G401 (cell line): ENCODE results near the gene KIF26B. TPM values are rescaled to one million over a fixed set of nuclear protein-coding genes. Genes with fewer than 3 reads are reported as not detected.

Experiments used
- DNase-seq: peaks from one replicate; pipeline ENCODE4 v3.0.0-alpha.2; 2015; ENCODE audit warnings: low spot score
- in situ Hi-C: cut with HindIII; loops from 2 replicates; pipeline ENCODE4 v1.10.0; 2016; ENCODE audit warnings: low sequenced_read_pairs, mixed read lengths
- total RNA-seq: library from RNA; depleted of rRNA; stranded (reverse); fragments of >200 nt; shearing (Covaris generic); gene quantifications from 2 replicates; pipeline ENCODE4 v1.2.3, GENCODE V29; 2014

KIF26B gene
- total RNA-seq, 1 experiment from 2014 or later: 9.8 TPM

DNA sequence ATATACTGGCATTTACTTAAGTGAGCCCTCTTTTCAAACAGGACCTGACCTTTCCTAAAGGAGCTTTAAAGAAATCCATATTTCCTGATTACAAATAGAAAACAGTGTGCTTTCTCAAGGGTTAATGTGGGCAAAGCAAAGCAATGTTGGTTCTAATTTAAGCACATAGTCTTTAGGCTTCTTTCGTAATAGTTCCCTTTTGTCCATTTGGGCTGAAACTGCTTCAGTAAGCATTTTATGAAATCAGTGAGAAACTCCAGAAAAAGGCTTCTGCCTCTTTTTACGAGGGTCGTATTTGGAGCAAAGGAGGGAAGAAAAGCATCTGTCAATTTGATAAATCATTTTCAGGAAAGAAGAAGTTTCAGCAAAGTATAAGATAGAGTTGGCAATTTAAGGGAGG, 331.2 kb downstream of the KIF26B start:
- in situ Hi-C loops: no loop called here
- no peak for DNase-seq

DNA sequence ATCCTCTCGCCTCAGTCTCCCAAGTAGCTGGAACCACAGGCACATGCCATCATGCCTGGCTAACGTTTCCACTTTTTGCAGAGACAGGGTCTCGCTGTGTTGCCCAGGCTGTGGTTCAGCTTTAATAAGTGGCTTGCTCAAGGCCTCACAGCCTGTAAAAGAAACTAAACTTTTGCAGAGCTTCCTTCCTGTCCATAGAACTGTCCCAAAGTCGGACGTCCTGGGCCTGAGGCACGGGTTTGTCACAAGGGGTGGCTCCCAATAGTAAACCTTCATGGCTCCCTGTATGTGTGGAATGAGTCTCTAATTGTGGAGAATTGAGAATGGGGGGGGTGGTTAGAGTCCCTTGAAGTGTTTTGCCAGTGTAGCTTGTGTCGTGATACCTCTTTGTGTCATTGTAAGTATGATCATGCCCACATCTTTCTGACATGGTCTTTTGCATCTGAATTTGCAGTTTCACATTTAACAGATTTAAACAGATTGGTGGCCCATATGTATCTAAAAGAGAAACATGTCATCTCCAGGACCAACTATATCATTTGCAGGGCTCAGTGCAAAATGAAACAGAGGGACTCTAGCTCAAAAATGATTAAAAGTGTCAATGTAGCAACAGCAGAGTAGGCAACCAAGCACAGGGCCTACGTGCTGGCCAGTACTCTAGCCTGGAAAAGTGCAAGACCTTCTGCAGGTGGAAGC, 332.1 kb downstream of the KIF26B start:
- no peak for DNase-seq
- in situ Hi-C loops: no loop called here

DNA sequence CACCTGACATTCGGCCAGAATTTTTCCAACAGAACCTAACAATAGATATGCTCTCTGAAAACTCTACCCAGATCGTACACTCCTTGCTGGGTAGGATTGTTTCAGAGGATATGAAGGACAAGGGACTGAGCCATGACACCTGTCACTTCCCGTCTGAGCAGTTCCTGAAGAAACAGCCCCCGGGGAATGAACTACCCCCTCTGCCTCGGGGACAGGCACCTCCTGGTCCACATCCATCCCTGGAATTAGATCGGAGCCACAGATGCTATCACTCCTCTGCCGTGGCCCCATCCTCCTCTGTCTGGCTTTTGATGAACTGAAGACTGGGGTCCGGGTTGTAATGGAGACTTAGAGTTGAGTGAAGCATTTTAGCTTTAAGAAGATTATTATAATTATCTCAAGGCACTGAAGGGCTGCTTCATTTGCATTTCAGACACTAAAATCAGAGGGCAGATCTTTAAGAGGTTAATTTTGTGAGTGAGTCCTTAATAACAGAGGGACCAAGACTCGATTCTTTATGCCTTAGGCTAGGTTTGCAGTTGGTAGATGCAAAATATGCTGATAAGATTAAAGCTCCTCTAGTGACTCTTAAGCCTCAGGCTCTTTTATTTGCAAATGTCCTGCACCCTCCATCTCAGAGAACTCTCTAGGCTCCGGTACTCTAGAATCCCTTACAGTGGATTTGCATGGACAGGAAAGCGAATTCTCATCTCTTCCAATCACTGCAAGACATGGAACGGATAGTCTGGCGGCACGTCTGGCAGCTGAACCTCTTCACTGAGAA, 333.8 kb downstream of the KIF26B start:
- in situ Hi-C loops: no loop called here
- DNase-seq: no peak

DNA sequence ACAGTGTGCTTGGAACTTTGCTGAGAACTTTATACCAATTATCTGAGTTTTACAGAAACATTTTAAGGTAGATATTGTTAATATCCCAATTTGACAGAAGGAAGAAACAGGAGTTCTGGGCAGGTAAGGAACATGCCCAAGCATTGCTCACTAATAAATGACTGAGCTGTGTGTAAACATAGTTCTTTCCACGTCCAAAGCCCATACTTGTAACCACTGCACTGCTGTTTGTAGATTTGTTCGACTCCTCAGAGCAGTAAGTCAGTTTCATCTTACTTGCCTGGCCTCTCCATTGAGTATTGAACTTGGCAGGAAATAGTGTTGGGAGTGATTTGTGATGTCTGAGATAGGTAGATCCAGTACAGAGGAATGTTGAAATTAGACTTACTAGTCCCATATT, 335.1 kb downstream of the KIF26B start:
- in situ Hi-C loops: no loop called here
- DNase-seq: no peak

DNA sequence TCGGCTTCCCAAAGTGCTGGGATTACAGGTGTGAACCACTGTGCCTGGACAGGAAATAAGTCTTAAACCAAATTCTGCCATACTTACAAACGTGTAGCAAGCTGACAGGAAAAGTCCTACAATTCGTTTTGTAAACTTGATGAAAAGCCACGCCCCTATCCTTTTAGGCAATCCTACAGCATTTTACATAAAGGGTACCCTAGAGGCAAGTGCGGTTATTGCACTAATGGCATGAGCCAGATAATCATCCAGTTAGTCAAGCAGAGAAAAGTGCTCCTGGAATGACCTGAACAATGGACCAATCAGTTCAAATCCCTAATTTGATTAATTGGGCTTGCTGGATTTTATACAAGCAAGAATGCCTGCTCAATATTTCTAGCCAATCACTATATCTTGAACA, 338.2 kb downstream of the KIF26B start:
- DNase-seq: no peak
- in situ Hi-C loops: no loop called here

DNA sequence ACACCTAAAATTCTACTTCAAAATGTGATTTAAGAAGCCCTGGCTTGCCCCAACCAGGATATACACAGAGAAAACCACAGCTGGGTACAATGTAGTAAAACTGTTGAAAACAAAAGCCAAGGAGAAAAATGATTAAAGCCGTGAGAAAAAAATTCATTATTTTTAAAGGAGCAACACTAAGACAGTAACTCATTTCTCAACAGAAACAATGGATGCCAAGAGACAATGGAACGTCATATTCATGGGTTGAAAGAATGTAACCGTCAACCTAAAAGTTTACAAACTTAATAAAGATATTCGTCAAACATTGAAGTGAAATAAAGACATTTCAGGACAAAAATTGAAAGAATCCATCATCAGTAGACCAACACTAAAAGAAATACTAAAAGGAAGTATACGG, 340.9 kb downstream of the KIF26B start:
- in situ Hi-C loops: no loop called here
- DNase-seq: no peak

DNA sequence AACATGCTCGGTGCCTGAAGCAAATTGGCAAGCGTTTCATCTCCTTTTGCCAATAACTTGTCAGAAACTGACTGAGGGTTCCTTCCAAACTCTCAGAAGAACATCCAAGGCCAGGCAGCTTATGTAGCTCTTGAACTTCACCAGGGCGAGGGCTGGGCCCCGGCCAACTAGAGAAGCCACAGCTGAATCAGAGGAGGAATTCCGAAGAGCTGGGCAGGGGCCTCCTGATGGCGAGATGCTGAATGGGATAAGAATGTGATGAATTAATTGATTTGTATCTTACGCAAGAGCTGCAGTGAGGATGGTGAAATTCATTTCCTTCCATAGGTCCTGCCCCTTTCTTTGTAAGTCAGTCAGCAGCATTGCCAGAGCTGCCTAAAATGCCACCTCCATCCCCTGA, 345.8 kb downstream of the KIF26B start:
- in situ Hi-C loops: no loop called here
- no peak for DNase-seq

DNA sequence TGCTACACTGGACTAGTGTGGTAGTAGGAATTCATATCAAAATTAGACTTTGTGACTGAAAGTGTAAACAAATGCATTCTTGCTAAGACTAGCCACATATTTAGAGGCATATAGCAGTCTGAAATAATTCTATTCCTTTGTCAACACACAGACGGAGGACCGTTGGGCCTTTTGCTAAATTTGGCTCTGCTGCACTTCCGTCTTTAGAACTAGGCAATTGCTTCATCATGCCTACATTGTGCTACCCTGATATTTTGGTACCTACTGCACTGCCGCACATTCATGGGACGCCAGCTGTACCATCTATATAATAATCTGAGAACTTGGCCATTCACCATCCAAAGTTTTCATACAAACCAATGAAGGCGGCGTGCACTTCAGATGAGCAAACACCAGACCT, 346.8 kb downstream of the KIF26B start:
- no peak for DNase-seq
- in situ Hi-C loops: no loop called here

DNA sequence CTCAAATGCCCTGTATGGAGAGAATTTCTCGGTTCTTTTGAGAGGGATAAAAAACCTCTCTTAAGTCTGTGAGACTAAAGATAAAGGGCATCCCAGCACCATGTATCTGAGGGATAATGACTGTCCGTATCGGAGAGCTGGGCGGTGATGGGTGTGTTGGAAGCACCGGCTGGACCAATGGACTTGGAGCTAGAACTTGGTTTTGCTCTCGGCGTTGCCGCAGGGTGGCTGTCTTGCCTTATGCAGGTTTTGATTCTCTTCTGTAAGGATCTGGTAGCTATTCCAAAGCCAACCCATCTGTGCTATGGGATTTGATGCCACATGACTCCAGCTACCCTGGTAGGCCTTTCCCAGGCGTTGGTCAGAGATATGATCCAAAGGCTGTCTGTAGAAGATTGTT, 348.8 kb downstream of the KIF26B start:
- DNase-seq: peak; percentile 40
- in situ Hi-C loops: no loop called here

DNA sequence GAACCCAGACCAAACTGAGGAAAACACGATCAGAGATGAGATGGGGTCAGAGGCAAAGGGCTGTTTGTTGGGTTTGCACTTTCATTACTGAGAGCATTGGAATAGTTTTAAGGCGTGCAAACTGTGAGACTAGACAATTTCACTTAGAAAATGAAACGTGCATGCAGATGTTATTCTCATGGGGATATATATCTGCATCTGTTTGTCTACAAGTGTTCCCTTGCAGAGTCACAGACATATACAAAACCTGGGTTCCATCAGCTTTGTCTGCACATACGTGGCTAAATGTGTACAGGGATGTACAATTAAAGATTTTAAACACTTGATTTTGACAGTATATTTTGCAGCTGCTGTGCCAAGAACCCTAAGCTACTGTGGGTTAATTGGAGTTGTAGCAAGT, 355.4 kb downstream of the KIF26B start:
- DNase-seq: no peak
- in situ Hi-C loops: no loop called here

DNA sequence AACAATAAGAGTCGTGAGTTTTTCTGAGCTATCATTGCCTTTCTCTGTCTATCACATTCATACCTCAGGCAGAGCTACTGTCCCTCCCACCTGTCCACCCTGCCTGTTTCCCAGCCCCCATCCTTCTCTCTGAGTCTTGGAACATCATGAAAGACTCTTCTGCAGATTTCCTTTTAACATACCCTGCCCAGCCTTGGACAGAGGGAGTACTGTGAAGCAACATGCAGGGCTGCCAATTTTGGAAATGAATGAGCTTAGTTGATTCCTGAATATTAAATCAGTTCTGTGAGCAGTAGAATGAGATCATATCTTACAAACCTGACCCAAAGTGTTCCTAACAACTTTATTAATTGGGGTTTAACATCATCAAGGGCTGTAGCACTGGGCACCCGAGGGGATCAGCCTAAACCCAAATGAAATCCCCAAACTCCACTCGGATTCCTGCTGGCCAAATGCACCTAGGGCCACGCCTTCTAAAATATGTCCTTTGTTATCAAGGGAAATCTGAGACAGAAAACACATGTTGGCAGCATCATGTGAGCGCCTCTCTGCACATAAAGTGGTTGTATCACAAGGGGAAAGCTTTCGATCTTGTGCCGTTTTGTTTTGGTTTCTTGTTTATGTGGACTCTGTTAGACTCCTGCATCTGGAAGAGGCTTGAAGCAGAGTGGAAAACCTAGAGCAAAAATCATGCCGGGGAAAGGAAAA, 357.6 kb downstream of the KIF26B start:
- peak; percentile 26 for DNase-seq
- in situ Hi-C loops: no loop called here

DNA sequence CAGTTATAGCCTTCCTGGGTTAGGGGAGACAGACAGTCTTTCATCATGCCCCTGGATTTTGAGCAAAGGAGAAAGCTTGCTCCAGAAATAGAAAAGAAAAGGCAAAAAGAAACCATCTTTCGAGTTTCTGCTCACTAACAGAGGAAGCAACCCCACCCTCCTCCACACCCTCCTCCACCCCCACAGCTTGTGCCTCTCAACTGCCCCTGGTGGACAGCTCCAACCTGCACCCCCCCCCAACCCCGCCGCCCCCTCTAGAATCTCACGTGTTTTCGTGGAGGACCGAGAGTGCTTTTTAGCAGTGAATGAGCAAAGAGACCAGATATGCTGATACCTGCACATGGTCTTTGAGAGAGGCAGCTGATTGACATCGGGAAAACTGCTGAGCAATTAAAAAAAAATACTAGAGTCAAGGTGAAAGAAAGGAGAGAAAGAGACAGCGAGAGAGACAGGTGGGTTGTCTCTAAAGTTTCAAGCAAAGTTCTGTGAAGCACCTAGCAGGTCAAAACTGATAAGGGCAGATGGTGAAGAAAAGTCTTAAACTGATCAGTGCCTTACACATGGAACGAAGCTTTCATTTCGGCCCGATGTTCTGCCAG, 358.3 kb downstream of the KIF26B start:
- no peak for DNase-seq

DNA sequence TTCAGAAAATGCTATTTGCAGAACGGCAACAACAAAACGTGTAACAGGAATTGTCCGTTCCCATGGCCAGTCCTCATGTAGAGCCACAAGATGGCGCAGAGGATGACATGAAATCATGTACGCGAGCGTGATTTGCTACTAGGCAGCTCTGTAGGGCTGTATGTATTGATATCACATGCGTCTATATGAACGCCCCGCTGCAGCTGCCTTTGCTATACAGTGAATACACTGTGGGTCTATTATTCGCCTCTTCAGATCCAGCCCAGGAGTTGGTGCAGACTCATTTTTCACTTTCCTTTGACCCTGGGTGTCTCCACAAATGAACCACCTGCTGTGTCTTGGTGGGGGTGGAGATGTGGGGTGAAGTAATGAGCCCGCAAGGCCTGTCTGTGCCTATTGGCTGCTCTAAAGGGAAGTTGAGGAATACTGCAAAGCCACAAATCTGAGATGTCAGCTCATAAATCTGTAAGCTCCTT, 361.5 kb downstream of the KIF26B start:
- DNase-seq: no peak
- in situ Hi-C loops: no loop called here

More for the DNA sequence above, 358.3 kb downstream of the KIF26B start:
- in situ Hi-C loops: no loop called here

DNA sequence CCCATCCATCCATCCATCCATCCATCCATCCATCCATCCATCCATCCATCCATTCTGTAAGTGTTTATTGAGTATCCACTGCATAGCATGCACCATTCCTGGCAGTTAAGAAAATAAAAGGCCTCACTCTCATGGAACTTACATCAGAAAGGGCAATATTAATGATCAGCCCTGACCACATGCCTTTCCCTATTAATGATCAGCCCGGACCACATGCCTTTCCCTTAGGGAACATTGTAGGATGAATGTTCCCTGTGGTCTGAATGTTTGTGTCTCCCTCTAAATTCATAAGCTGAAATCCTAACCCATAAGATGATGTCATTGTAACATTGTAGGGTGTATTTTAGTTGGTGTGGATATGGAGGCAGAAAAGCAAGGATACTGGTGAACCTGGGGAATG, 365.8 kb downstream of the KIF26B start:
- in situ Hi-C loops: no loop called here
- DNase-seq: no peak

DNA sequence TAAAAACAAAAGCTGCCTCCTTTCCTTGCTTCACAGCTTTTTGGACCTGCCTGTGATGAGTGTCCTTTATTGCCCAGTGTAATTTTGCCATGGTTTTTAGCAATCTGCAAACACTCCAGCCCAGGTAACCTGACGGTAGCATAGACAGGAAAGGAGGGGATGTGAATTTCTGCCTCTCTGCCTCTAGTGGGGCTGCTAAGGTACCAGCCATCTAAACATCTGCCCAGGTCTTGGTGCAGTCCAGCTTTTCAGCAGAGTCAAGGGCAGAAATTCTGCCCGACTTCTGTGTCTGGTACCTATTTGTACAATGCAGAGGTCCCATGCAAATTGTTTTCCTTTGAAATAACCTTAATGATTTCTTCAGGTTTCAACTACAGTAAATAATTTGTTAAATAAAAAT, 371.4 kb downstream of the KIF26B start:
- in situ Hi-C loops: no loop called here
- no peak for DNase-seq

DNA sequence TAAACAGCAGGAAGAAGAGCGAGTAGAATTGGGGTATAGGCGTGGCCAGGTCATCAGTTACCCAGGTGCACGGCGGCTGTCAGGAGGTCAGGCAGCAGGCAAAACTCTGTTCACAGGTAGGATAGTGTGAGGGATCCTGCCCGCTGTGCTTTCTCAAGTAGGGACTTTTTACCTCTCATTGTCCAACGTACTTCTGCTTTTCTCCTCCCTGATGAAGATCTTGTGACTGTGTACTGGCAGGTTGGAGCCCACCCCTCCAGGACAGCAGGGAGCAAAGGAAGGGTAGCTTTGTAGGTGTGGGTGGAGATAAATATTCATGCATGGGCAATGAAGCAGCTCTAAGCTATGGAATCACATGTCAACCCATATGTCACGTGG, 373.5 kb downstream of the KIF26B start:
- in situ Hi-C loops: no loop called here
- DNase-seq: no peak

DNA sequence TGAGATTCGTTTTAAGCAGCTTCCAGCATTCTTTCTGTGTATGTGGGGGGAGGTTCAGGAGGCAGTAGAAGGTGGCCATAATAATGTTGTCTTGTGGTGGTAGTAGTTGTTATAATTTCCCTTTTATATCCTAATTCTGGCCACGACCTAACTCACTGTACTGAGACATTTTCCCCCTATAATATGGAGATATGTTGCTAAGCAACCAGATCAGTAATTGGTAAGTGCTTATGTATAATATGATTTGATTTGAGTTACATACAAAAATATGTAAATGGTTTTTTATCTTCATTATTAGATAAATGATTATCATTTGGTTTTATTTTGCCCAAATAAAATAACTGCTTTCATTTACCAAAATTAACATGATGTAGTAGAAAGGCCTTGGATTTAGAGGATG, 376.2 kb downstream of the KIF26B start:
- in situ Hi-C loops: no loop called here
- DNase-seq: no peak

DNA sequence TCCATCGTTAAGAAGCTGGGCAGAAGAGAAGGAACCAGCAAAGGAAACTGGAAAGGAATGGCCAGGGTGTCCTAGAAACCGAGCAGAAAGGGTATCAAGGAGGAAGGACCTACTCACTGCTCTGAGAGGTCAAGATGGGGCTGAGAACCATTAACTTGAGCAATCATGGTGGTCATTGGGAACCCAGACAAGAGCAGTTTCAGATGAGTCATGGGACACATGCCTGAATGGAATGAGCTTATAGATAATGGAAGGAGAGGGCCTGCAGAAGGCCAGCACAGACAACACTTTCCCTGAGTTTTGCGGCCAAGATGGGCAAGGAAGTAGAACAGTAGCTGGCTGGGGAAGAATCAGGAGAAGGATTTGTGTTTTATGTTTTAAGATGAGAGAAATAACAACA, 383.2 kb downstream of the KIF26B start:
- in situ Hi-C loops: no loop called here

DNA sequence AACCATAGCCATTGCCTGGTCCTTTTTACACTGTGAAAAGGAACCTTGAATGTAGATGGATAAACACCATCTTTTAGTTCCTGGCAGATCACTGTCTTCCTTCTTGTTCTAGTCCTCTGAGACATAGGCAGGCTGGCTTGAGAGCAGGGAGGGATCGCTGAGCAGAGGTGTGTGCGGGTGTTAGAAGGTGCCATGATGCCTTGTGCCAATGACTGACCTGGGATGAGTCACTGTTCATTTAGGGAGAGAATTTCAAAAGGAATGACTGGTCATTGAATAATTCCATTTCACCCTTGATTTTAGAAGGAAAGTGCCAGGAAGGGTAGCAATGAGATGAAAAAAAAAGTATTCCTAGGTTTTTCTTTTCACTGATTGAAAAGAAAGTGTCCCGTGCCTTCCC, 383.9 kb downstream of the KIF26B start:
- no peak for DNase-seq
- in situ Hi-C loops: no loop called here

More for the DNA sequence above, 383.2 kb downstream of the KIF26B start:
- no peak for DNase-seq

DNA sequence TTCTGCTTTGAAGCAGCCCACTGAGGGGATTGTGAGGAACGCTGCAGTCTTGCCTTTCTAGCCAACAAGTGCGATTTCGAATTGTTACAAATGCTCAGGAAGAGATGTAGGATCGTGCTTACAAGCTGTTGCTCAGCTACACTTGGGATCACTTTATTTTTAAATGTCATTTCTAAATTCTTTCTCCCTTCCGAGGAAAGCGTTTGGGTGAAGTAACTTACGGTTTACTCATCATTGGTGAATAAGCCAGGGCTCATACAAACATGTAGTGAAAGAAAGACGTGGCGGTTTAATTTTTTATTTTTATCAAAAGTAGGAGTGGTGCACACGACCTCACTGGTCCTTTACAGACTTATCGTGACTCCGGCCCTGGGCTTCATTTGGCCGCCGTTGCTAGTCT, 386.6 kb downstream of the KIF26B start:
- DNase-seq: no peak
- in situ Hi-C loops: no loop called here
